Loucy (cell line): ENCODE data around the gene AKR7A2.

Experiments
- H2AFZ ChIP-seq: fragments of 200-600 bp; sonication (generic); 2 replicates; pipeline ENCODE4 v1.6.0; 2016; ENCODE audit warnings: antibody characterized with exemption, mild to moderate bottlenecking, low read length, moderate library complexity
- H3F3A ChIP-seq: fragments of 200-600 bp; 2 replicates; pipeline ENCODE4 v1.6.0; 2016; ENCODE audit warnings: antibody characterized with exemption, low read depth, mild to moderate bottlenecking
- H3K27me3 ChIP-seq: fragments of 200-600 bp; sonication (generic); 2 replicates; pipeline ENCODE4 v1.6.1; 2014; ENCODE audit warnings: low read length, mild to moderate bottlenecking; ENCODE audit not compliant: insufficient read depth, poor library complexity, severe bottlenecking
- H3K36me3 ChIP-seq: fragments of 200-600 bp; sonication (generic); 2 replicates; pipeline ENCODE4 v1.6.1; 2016; ENCODE audit warnings: low read length; ENCODE audit not compliant: insufficient read depth
- H3K4me1 ChIP-seq: fragments of 200-600 bp; sonication (generic); 2 replicates; pipeline ENCODE4 v1.5.1; 2014; ENCODE audit warnings: low read length, mild to moderate bottlenecking; ENCODE audit not compliant: insufficient read depth, poor library complexity, severe bottlenecking
- H3K4me2 ChIP-seq: fragments of 200-600 bp; sonication (generic); 2 replicates; pipeline ENCODE4 v1.6.0; 2014; ENCODE audit warnings: antibody characterized with exemption, low read length, low read depth, mild to moderate bottlenecking; ENCODE audit not compliant: poor library complexity, severe bottlenecking
- H3K4me3 ChIP-seq: fragments of 200-600 bp; sonication (generic); 2 replicates; pipeline ENCODE4 v1.5.1; 2014; ENCODE audit warnings: low read length, mild to moderate bottlenecking, mixed read lengths; ENCODE audit not compliant: poor library complexity, severe bottlenecking
- H3K79me2 ChIP-seq: fragments of 200-600 bp; sonication (generic); 2 replicates; pipeline ENCODE4 v1.6.1; 2014; ENCODE audit warnings: low read length; ENCODE audit not compliant: insufficient read depth
- H3K9ac ChIP-seq: fragments of 200-600 bp; sonication (generic); 2 replicates; pipeline ENCODE4 v1.6.0; 2014; ENCODE audit warnings: mild to moderate bottlenecking, low read depth, low read length, moderate library complexity; ENCODE audit not compliant: poor library complexity, severe bottlenecking
- H3K9me2 ChIP-seq: fragments of 200-600 bp; sonication (generic); replicated peaks from 2 replicates; pipeline ENCODE4 v1.6.1; 2016; ENCODE audit warnings: low read depth, low read length, mixed read lengths
- H3K9me3 ChIP-seq: fragments of 200-600 bp; sonication (generic); 2 replicates; pipeline ENCODE4 v1.6.1; 2014; ENCODE audit warnings: mild to moderate bottlenecking, antibody characterized with exemption, low read length, low read depth; ENCODE audit not compliant: insufficient read depth
- H4K20me1 ChIP-seq: fragments of 200-600 bp; sonication (generic); 2 replicates; pipeline ENCODE4 v1.6.0; 2014; ENCODE audit warnings: antibody characterized with exemption, low read length, mild to moderate bottlenecking; ENCODE audit not compliant: insufficient read depth, poor library complexity, severe bottlenecking
- EZH2phosphoT487 ChIP-seq: fragments of 200-600 bp; IDR thresholded peaks from 2 replicates; pipeline ENCODE4 v1.6.1; 2018; ENCODE audit warnings: antibody characterized with exemption, mild to moderate bottlenecking, moderate library complexity, borderline replicate concordance
- TF ChIP-seq, protein P1 (sequence below): fragments of 200-600 bp; sonication (generic); conservative IDR thresholded peaks from 2 replicates; pipeline ENCODE4 v1.5.1; 2014; ENCODE audit warnings: mild to moderate bottlenecking, antibody characterized with exemption, low read length

AKR7A2 gene

DNA sequence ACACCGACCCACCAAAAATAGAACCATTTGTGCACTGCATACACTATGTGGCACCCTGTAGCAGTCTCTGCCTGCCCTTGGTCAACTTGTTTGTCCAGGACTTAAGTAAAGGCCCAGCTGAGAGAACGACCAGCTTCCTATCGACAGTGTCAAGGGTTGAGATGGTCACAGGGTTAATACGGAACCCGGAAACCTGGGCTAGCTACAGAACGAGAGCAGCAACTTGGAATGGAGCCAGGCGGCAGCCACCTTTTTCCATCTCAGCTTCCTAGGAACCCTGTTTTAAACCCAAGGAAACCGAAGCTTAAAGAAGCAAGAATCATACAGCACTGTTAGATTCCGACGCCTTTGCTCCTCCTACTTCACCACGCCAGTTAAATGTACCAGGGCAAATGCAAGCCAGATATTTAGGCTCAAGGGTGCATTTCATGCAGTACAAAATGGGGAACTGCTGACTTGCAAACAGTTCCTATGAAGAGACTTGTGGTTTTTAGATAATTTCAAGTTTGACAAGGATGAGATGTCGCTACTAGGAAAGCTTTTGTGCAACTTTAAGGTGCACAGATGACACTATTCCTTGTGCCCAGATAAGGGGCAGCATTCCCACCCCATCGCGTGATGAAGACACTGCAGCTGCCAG lies 35.7 kb upstream of the AKR7A2 start:
- no peak for TF ChIP-seq EZH2phosphoT487
- TF ChIP-seq, protein P1, sequence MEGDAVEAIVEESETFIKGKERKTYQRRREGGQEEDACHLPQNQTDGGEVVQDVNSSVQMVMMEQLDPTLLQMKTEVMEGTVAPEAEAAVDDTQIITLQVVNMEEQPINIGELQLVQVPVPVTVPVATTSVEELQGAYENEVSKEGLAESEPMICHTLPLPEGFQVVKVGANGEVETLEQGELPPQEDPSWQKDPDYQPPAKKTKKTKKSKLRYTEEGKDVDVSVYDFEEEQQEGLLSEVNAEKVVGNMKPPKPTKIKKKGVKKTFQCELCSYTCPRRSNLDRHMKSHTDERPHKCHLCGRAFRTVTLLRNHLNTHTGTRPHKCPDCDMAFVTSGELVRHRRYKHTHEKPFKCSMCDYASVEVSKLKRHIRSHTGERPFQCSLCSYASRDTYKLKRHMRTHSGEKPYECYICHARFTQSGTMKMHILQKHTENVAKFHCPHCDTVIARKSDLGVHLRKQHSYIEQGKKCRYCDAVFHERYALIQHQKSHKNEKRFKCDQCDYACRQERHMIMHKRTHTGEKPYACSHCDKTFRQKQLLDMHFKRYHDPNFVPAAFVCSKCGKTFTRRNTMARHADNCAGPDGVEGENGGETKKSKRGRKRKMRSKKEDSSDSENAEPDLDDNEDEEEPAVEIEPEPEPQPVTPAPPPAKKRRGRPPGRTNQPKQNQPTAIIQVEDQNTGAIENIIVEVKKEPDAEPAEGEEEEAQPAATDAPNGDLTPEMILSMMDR: no peak
- no peak overlapping the region for H2AFZ ChIP-seq
- no peaks in the 10 kb centered on the region for H3K79me2 ChIP-seq
- H3K9me3 ChIP-seq: no peaks in the 10 kb centered on the region
- no peak overlapping the region for H3K4me2 ChIP-seq
- H3K9me2 ChIP-seq: no peaks in the 10 kb centered on the region
- H3K36me3 ChIP-seq: peaks cover 60% of the 10 kb centered on the region; the same call in 1 of the 2 replicates
- H3K4me1 ChIP-seq: no peaks in the 10 kb centered on the region
- H4K20me1 ChIP-seq: no peaks in the 10 kb centered on the region
- no peak overlapping the region for H3K4me3 ChIP-seq
- no peak overlapping the region for H3K9ac ChIP-seq
- no peaks in the 10 kb centered on the region for H3K27me3 ChIP-seq
- H3F3A ChIP-seq: no peaks in the 10 kb centered on the region

DNA sequence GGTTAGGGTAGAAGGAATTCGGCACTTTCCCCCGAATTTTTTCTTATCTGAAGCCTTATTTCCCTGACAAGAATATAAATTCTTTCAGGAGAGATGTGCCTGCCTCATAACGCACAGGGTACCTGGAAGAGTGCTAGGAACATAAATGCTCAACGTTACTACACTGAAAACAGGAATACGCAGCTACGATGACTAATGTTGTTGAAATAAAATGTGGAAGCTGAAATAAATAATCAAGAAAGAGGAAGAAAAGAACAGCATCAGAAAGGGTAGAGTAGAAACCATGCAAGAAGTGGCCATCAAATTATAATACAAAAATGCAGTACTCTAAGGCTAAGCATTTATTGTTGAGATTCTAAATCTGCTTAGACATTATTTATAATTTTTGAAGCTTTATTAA lies 34.1 kb upstream of the AKR7A2 start:
- Histone ChIP-seq H2AFZ (no peak overlapping the region), H3K4me2 (no peak overlapping the region), H3K27me3 (no peaks in the 10 kb centered on the region), H3K36me3 (peaks cover 56% of the 10 kb centered on the region; the same call in 1 of the 2 replicates), H3K4me1 (no peaks in the 10 kb centered on the region), H3K79me2 (no peaks in the 10 kb centered on the region), H4K20me1 (no peaks in the 10 kb centered on the region), H3K9me2 (no peaks in the 10 kb centered on the region), H3K9me3 (no peaks in the 10 kb centered on the region), H3F3A (no peaks in the 10 kb centered on the region), H3K9ac (no peak overlapping the region), H3K4me3 (no peak overlapping the region)
- no peak for TF ChIP-seq EZH2phosphoT487
- TF ChIP-seq, protein P1: no peak

DNA sequence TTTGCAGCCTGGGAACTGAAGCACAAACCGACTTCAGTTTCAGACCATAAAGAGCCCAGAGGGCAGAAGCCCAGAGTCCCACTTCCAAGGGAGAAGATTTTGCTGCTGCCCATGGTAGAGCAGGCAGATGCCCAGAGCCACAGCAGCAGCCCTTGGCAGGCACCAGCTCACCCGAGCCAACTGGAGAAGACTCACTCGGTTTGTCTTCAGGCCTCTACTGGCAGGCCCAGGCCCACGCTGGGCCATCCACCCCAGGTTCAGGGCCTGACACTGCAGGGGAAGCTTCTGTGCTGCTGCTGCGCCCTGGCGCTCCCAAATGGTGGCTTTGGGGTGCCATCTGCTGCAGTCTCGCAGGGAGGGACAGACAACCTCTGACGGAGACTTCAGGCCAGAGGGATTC lies 33.4 kb upstream of the AKR7A2 start:
- Histone ChIP-seq H4K20me1 (no peaks in the 10 kb centered on the region), H3F3A (no peaks in the 10 kb centered on the region), H3K9me3 (no peaks in the 10 kb centered on the region), H3K9me2 (no peaks in the 10 kb centered on the region), H3K4me3 (no peak overlapping the region), H3K4me1 (no peaks in the 10 kb centered on the region), H3K27me3 (no peaks in the 10 kb centered on the region), H3K4me2 (no peak overlapping the region), H3K36me3 (peaks cover 60% of the 10 kb centered on the region; the same call in 1 of the 2 replicates), H2AFZ (no peak overlapping the region), H3K79me2 (no peaks in the 10 kb centered on the region), H3K9ac (no peak overlapping the region)
- TF ChIP-seq EZH2phosphoT487: no peak
- TF ChIP-seq, protein P1: no peak
